HEK293T (cell line): ENCODE data around the gene SLF2.

ENCODE experiments used
- FOXK2 ChIP-seq: fragments of 450-650 bp; IDR thresholded peaks from 2 replicates; pipeline ENCODE4 v1.6.1; 2016; ENCODE audit warnings: mild to moderate bottlenecking
- FOXM1 ChIP-seq: fragments of 450-650 bp; IDR thresholded peaks from 2 replicates; pipeline ENCODE4 v1.6.1; 2017; ENCODE audit warnings: mild to moderate bottlenecking, borderline replicate concordance
- LEF1 ChIP-seq: fragments of 450-650 bp; IDR thresholded peaks from 2 replicates; pipeline ENCODE4 v1.6.1; 2017; ENCODE audit warnings: mild to moderate bottlenecking, borderline replicate concordance
- TF ChIP-seq, protein P1 (sequence below): fragments of 450-650 bp; IDR thresholded peaks from 2 replicates; pipeline ENCODE4 v1.6.1; 2016

DNA sequence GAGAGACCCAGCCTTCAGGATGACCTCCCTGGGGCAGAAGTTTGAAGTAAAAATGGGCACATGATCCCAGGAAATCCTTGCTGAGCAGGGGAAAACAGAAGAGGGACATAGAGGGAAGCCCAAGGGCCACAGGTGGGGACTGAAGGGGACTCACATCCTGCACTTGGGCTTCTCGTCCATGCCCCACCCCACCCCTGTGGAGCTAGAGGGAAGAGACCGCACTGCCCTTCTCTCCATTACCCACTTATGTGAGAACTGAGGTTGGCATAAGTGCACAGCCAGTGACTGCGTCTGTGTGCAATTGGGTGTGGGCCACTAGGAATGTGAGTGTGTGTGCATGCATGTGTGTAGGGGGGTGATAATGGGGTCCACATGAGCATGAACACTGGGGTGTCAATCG is 43.4 kb upstream of the SLF2 start:
- TF ChIP-seq FOXM1 (no peak), FOXK2 (no peak), LEF1 (no peak)
- TF ChIP-seq, protein P1, sequence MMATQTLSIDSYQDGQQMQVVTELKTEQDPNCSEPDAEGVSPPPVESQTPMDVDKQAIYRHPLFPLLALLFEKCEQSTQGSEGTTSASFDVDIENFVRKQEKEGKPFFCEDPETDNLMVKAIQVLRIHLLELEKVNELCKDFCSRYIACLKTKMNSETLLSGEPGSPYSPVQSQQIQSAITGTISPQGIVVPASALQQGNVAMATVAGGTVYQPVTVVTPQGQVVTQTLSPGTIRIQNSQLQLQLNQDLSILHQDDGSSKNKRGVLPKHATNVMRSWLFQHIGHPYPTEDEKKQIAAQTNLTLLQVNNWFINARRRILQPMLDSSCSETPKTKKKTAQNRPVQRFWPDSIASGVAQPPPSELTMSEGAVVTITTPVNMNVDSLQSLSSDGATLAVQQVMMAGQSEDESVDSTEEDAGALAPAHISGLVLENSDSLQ = no peak
